GM10248 (cell line): ENCODE data around the gene CLINT1.

Experiments
- CTCF ChIA-PET: fragments of 300-600 bp; sonication (Branson Sonifier 250); formaldehyde crosslinking; extraction: SDS; loops from one replicate; lab custom pipeline; 2021; ENCODE audit warnings: antibody characterized with exemption; lab: Yijun Ruan, JAX
- POLR2A ChIA-PET: fragments of 350-650 bp; sonication (Branson Sonifier 250); formaldehyde crosslinking; extraction: SDS; loops from one replicate; lab custom pipeline; 2020; ENCODE audit warnings: antibody characterized with exemption; lab: Yijun Ruan, JAX
- DNase-seq: peaks from one replicate; pipeline ENCODE4 v3.0.0; 2012; ENCODE audit errors: extremely low spot score
- CTCF ChIP-seq: IDR thresholded peaks from 2 replicates; pipeline ENCODE4 v1.5.1; 2012; ENCODE audit warnings: mild to moderate bottlenecking, low read depth; ENCODE audit errors: extremely low read depth, missing control alignments, control extremely low read depth

Gene CLINT1

GRCh38 chr5:157864067-157864466 is 5.1 kb upstream of the CLINT1 start:
- DNase-seq = no peak
- ChIA-PET CTCF (no interaction called here), POLR2A (no interaction called here)
- TF ChIP-seq CTCF = no peak

- no peak for TF ChIP-seq CTCF
- CTCF ChIA-PET = interaction anchor here (1.0 to 1.7 kb wide), 3 partner anchors 13 to 119 kb away, joined by 3 to 7 read pairs (median 3); partner anchors contain the start of gene LSM11
- no peak for DNase-seq
- POLR2A ChIA-PET = interaction anchor here (0.6 kb wide), 1 partner anchor 11 kb away, joined by 7 read pairs; no protein-coding TSS in a partner anchor
These were observed 3.4 kb upstream of the CLINT1 start for GRCh38 chr5:157862183-157862851.

GRCh38 chr5:157860898-157861890 is 2.2 kb upstream of the CLINT1 start:
- DNase-seq = peak; percentile 68
- TF ChIP-seq CTCF = no peak
- POLR2A ChIA-PET = interaction anchor here (0.6 to 0.9 kb wide), 6 partner anchors 10 to 1197 kb away, joined by 3 to 13 read pairs (median 6); no protein-coding TSS in a partner anchor
- CTCF ChIA-PET = interaction anchor here (0.6 to 3.3 kb wide), 14 partner anchors 10 to 314 kb away, joined by 3 to 15 read pairs (median 4); partner anchors contain the start of gene LSM11

- no peak for TF ChIP-seq CTCF
- no peak for DNase-seq
- ChIA-PET CTCF (interaction anchor here (1.0 to 3.3 kb wide), 4 partner anchors 28 to 116 kb away, joined by 3 to 15 read pairs (median 8); partner anchors contain the start of gene LSM11), POLR2A (interaction anchor here (0.6 kb wide), 1 partner anchor 18 kb away, joined by 5 read pairs; no protein-coding TSS in a partner anchor)
These were observed 256 bp upstream of the CLINT1 start for GRCh38 chr5:157859227-157859575.

GRCh38 chr5:157857816-157858526 is 974 bp downstream of the CLINT1 start:
- DNase-seq = no peak
- ChIA-PET POLR2A (interaction anchor here (0.6 to 0.7 kb wide), 2 partner anchors 7 to 27 kb away, joined by 4 to 8 read pairs; no protein-coding TSS in a partner anchor), CTCF (interaction anchor here (1.0 to 1.6 kb wide), 3 partner anchors 11 to 217 kb away, joined by 3 to 6 read pairs (median 5); no protein-coding TSS in a partner anchor)
- TF ChIP-seq CTCF = no peak
